Fibroblast of skin of abdomen (primary cell): Measurements from ENCODE around the gene RGS9.
A peak's percentile ranks its signal among the peaks of the same experiment; 100 is the strongest.
"Not testable (repeated sequence)": the region's sequence is repeated elsewhere in the genome, so short reads cannot be mapped to it uniquely, and the experiment has no call there.

Experiments
- DNase-seq: peaks from one replicate; pipeline ENCODE4 v3.0.0-alpha.2; 2013

RGS9 gene

DNA sequence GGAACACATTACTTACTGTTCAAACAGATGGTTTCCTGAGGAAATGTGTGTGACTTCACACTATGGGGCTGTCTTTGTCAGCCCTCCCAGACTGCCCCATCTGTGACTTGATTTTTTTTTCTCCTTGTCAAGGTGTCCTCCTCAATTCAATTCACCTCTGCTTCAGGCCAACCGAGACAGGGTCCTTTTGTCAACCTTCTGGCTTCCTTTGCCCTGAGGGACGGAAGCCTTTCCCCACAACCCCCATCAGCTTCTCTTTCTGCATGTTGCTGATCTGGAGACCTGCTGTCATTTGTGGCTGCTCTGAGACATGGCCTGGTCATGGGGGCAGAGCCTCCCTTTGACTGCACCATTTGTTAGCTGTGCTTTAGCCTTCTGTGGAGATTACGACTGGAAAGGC is 21.3 kb upstream of the RGS9 start:
- DNase-seq = no peak

GRCh38 chr17:65116515-65116914 is 20.7 kb upstream of the RGS9 start:
- not testable (repeated sequence) for DNase-seq

DNA sequence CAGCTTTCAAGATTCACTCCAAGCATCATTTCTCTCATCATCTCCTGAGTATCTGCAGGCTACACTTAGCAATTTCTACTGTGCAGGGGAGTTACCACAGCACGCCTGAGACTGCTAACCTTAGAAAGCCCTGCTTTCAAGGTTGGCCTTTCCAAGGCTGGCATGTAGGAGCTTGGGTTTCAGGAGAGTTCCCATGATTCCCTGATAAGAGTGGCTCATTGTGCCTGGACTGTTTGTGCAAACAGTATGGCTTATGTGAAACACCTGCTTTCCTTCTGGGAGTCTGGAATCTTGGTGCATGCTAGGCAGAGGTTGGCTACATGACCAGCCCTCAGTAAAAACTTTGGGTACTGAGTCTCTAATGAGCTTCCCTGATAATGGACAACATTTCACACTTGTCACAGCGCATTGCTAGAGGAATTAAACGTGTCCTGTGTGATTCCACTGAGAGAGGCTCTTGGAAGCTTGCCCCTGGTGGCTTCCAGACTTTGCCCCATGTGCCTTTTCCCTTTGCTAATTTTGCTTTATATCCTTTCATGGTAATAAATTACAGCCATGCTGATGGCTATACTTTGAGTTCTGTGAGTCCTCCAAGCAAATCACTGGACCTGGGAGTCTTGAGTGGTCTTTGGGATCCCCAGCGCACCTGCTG is 19.7 kb upstream of the RGS9 start:
- DNase-seq = no peak

GRCh38 chr17:65121368-65121767 is 15.8 kb upstream of the RGS9 start:
- DNase-seq = no peak

DNA sequence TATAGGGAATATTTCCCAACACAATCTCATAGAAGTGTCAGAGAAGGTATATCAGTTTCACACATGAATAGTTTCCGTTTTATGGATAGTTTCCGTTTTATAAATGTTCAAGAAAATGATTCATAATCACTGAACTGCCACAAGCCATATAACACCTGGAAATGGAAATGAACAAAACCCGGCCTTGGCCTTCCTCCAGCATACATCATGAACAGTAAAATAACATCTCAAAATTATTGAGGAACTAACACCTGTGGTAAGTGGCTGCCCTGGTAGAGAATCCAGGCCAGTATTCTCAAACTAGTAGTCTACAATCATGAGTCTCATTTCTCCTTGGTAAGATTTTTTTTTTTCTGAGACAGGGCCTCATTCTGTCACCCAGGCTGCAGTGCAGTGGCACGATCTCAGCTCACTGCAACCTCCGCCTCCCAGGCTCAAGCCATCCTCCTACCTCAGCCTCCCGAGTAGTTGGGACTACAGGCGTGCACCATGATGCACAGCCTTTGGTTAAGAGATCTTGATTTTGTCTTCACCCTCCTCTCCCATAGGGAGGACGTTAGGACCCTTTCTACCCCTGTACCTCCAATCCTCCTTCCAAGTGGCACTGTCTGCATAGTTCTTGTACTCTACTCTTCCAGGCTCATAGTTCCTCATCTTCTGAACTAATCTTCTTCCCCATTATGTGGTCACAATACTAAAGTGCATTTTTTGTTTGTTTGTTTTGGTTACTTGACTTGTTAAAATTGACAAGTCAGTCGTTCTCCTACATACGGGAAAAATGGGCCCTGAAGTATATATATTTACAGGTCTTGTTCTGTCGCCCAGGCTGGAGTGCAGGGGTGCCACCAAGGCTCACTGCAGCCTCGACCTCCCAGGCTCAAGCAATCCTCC is 15.0 kb upstream of the RGS9 start:
- DNase-seq = no peak

GRCh38 chr17:65122836-65123756 is 14.1 kb upstream of the RGS9 start:
- peak; percentile 93 for DNase-seq

DNA sequence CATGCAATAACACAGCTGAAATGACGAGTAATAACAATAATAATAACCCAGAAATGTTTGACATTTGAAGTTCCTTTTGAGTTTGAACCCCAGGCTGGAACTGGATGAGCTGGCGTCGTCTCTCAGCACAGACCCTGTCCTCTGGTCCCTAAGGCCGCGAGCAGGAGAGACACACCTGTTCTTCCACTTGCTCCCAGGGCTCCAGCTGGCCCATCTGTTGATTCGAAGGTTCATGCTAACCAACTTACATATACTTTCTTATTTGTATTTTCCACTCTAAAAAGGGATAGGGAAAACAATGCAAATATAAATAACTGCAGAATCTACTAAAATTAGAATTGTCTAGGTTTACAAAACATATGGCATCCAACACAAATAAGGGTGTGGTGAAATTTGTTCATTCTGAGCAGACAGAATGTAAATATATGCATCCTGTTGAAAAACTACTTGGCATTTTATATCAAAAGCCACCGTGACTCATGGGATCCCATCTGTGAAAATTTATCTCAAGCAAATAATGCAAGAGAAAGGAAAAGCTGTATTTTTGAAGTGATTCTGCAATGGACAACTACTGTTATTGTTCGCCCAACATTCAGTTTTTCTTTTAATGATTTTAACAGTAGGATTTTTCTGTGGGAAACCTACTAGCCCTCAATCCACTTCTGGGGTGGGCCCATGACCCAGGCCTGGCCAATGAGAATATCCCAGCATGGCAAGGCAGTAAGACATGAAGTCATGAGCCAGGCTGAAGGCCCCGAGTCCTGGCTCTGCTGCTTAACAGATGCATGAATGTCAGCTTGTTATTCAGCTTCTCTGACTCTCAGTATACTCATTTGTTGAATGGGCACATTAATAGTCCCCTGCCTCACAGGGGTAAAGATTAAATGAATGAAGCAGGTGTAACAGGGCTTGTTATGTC is 13.2 kb upstream of the RGS9 start:
- peak; percentile 45 for DNase-seq

DNA sequence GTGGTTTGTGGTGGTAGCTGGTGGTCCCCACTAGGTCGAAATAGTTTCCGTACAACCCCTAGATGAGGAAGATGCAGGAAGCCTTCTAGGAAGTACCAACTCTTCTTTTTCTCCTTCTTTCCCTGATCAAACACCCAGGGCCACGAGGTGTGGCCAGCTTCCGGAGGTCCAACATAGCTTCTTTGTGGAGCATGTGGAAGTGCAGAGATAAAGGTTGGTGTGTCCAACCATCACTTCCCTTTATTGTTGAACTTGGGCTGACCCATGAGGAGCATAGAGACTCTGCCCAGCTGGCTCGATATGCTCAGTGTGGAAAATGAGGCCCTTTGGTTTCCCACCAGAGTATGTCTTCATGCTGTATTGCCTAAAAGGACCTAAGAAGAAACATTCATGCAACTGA is 6.3 kb upstream of the RGS9 start:
- no peak for DNase-seq

DNA sequence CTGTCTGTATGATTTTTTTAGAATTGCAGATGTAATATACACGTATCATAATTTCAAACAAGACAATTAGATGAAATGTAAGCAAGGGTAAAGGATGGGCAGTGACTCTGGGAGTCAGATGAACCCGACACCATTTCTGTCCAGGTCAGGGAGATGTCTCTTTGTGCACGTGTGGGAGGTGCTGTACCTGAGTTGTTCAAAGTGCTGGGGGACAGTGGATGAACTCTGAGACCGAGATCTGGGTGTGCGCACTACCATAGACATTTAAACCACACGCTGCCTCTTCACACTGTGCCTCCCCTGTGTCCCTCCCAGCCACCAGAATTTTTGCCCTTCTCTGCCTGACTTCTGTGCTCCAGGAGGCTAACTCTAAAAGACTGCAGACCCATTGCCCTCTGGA is 5.9 kb upstream of the RGS9 start:
- no peak for DNase-seq

- peak; percentile 75 for DNase-seq
These were observed 5.2 kb upstream of the RGS9 start for GRCh38 chr17:65131946-65132345.

DNA sequence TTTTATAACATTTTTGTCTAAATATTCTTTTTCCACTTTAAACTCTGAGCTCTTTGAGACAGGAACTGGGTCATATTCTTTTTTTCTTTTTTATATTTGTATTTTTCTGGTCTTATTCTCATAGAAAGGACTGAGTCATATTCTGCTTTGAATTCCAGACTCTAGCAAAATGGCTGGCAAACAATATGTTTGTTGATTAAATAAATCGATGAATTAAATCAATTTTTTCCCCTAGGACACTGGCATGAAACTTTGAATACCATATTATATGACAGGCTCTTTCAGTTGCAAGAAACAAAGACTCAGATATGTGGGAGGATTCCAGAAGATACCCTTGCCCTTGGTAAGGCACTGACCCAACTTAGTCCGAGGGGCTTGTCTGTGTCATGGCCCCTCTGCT is 3.1 kb upstream of the RGS9 start:
- no peak for DNase-seq

DNA sequence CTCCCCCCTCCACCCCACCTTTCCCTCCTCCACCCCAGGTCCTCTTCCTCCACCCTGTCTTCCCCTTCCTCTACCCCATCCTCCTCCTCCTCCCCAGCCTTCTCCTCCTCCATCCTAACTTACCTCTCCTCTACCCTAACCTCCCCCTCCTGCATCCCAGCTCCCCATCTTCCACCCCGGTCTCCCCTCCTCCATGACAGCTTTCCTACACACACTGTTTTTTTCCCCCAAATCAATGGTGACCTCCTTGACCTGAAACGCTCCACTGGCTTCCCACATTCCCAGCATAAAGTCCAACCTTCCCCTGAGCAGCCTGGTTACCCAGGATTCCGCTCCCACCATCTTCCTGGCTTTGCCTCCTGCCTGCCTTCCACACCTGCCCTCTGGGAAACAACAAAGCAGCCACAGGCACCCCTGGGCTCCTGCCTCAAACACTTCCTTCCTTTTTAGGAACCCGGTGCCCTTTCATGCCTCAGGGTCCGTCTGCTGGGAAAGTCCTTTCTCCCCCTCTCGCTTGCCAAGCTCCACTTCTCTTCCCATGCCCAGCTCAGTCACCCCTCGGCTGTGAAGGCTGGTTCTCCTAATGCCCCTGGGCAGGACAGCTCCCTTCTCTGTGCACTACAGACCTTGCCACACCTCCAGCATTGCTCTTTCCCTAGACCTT is 2.1 kb downstream of the RGS9 start:
- DNase-seq = no peak

- DNase-seq = no peak
These were observed 5.1 kb downstream of the RGS9 start for GRCh38 chr17:65142247-65142646.

- no peak for DNase-seq
These were observed 6.9 kb downstream of the RGS9 start for GRCh38 chr17:65143889-65144604.

DNA sequence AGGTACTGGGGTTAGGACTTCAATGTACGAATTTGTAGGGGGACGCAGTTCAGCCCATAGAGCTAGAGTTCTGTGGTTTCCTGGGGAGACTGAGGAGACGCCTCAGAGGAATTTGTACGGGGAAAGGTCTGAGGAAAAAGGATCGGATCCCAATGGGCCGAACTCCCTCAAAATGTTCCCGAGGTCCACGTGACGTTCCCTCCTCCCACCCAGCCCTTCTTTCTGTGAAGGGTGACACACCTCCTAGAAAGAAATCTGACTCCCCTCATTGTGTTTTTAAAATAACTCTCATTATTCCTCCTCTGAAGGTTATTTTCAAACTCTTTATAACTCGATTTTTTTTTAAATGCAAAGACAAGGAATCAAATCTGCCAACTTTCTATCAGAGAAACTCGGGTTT is 8.6 kb downstream of the RGS9 start:
- no peak for DNase-seq

GRCh38 chr17:65147955-65148354 is 10.8 kb downstream of the RGS9 start:
- no peak for DNase-seq

- no peak for DNase-seq
These were observed 17.8 kb downstream of the RGS9 start for GRCh38 chr17:65154770-65155589.

GRCh38 chr17:65155622-65156021 is 18.5 kb downstream of the RGS9 start:
- no peak for DNase-seq

DNA sequence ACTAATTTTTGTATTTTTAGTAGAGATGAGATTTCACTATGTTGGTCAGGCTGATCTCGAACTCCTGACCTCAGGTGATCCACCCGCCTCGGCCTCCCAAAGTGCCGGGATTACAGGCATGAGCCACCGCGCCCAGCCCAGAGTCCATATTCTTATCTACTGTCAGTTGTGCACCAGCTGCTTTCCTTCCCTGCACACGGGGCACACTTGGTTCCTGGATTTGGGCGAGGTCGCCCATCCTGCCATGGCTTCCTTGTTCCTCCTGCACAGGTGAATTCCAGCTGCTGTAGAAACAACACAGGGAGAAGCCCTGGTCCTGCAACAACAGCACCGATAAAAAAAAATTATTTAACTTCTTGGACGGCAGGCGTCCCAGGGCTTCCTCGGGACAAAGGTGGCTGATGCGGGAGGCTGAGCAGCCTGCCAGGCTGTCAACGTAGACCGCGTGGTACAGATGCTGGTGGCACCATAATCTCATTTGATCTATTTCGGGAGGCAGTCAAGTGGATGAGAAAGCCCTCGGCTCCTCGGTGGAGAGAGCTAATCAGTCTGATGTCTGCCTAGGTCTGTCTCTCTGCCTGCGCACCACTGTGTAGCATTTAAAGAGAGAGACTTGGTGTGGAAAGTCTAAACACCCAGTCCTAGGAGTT is 19.1 kb downstream of the RGS9 start:
- no peak for DNase-seq
